ENCODE measurements around the gene TRIM46.

TRIM46 gene, protein sequence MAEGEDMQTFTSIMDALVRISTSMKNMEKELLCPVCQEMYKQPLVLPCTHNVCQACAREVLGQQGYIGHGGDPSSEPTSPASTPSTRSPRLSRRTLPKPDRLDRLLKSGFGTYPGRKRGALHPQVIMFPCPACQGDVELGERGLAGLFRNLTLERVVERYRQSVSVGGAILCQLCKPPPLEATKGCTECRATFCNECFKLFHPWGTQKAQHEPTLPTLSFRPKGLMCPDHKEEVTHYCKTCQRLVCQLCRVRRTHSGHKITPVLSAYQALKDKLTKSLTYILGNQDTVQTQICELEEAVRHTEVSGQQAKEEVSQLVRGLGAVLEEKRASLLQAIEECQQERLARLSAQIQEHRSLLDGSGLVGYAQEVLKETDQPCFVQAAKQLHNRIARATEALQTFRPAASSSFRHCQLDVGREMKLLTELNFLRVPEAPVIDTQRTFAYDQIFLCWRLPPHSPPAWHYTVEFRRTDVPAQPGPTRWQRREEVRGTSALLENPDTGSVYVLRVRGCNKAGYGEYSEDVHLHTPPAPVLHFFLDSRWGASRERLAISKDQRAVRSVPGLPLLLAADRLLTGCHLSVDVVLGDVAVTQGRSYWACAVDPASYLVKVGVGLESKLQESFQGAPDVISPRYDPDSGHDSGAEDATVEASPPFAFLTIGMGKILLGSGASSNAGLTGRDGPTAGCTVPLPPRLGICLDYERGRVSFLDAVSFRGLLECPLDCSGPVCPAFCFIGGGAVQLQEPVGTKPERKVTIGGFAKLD

DNA sequence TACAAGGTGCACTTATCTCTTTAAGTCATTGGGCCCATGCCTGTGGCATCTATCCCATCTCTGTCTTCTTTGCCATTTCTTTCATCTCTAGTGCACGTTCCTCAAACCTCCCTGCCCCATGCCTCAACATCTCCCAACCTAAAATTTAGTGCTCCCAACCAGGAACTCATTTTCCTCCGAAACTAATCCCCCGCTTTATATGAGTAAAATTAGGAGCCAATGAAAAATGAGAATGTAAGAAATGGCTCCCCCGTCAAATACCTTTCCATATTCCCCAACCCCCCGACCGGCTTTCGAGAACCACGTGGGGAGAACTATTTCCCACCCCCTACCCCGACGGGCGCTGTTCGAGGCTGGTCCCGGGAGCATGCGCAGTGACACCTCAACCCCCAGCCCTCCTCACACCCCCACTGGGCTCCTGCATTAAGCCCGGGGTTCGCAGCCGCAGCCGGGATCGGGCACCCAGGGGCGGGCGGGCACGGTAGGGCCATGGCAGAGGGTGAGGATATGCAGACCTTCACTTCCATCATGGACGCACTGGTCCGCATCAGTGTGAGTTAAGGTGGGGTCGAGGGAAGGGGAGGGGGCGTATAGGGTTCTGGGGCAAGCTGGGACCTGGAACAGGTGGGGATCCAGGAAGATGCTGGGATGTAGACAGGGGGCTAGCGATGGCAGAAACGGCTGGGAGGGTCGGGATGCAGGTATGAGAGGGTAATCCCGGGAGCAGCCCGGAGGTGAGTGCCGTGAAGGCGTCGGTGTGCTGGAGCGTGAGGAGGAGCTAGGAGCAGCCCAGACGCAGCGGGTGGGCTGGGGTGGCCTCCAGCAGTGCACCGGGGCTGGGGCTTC lies at the start of gene TRIM46:
TSS of gene TRIM46 (plus strand) at position 372 of the 846 bp plus-strand sequence. CDS start at position 490, 118 bp downstream.
- Histone ChIP-seq H3K9ac (ENCODE audit: low read length) (peak within 1 kb of the TSS; percentile 80), H3K79me2 (ENCODE audit: low read length) (peaks cover 18% of the 10 kb centered on the region), H4K20me1 (ENCODE audit: insufficient read depth, low read length) (no peaks in the 10 kb centered on the region), H3K36me3 (replicated peaks; ENCODE audit: insufficient read depth, low read length) (no peaks in the 10 kb centered on the region), H3K9me2 (replicated peaks; ENCODE audit: insufficient read depth, low read length) (no peaks in the 10 kb centered on the region), H2AFZ (ENCODE audit: low read length) (peak within 1 kb of the TSS; percentile 83), H3K4me2 (ENCODE audit: low read depth, low read length) (peak within 1 kb of the TSS; percentile 82), H3K27ac (ENCODE audit: low read length) (peak within 1 kb of the TSS; percentile 30; the same call in 1 of the 2 replicates), H3K4me1 (ENCODE audit: low read length) (peaks cover 21% of the 10 kb centered on the region), H3K4me3 (ENCODE audit: low read length) (peak within 1 kb of the TSS; percentile 78), H3K27me3 (replicated peaks; ENCODE audit: insufficient read depth, low read length) (peaks cover 36% of the 10 kb centered on the region), H3K9me3 (replicated peaks; ENCODE audit: insufficient read depth, low read length) (no peaks in the 10 kb centered on the region), H3F3A (ENCODE audit: insufficient read depth, low read length) (0 out of 2 replicates have a peak, but pooled peaks cover 5% of the 10 kb centered on the region)
- TF ChIP-seq EZH2phosphoT487 (IDR thresholded peaks at IDR 0.05; ENCODE audit: low read length) (no peak), EZH2 (optimal IDR thresholded peaks at IDR 0.05; ENCODE audit: low read depth, low read length) (peak; percentile 96)
- TF ChIP-seq, protein P1, sequence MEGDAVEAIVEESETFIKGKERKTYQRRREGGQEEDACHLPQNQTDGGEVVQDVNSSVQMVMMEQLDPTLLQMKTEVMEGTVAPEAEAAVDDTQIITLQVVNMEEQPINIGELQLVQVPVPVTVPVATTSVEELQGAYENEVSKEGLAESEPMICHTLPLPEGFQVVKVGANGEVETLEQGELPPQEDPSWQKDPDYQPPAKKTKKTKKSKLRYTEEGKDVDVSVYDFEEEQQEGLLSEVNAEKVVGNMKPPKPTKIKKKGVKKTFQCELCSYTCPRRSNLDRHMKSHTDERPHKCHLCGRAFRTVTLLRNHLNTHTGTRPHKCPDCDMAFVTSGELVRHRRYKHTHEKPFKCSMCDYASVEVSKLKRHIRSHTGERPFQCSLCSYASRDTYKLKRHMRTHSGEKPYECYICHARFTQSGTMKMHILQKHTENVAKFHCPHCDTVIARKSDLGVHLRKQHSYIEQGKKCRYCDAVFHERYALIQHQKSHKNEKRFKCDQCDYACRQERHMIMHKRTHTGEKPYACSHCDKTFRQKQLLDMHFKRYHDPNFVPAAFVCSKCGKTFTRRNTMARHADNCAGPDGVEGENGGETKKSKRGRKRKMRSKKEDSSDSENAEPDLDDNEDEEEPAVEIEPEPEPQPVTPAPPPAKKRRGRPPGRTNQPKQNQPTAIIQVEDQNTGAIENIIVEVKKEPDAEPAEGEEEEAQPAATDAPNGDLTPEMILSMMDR (IDR thresholded peaks at IDR 0.05; ENCODE audit: low read length), result 0 out of 2 replicates have a peak, but pooled peaks have one; percentile 2
- no peak for DNase-seq

DNA sequence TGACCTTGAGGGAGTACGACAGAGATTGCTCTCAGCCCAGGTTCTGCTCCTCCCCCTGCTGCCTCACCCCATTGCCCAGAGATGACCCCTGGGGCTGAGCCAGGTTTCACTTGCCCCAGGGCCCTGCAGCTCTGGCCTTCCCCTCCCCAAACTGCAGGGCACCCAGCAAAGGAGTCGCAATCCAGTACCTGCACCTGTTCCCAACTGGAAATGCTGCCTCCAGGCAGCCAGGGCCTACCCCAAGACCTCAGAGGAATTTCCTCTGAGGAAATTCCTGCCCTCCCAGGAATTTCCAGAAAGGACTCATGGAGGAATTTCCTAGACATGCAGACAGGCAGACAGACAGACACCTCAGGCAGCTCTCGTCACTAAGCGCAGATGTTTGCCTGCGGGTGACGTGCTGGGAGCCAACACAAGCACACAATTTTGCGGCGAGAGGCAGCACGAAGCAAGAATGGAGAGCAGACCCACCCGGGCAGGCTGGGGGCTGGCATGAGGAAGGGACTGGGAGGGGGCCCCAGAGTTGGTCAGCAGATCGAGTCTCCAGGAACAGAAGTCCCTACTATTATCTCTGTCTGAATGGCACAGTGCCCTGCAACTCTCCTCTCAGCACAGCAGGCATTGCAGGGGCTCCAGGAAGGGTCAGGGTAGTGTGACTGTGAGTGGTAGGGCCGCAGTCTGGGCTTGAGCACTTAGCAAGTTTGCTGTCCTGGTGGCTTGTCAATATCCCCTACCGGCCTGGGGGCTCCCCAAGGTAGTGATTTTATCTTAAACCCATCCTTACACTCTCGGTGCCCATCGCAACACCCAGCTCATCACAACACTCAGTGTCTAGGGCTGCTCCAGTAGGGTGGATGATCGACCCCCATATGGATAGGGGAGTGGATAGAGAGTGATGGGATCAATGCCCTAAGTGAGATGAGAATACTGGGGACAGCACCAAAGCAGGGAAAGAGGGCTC lies 48.9 kb upstream of the TRIM46 start:
- Histone ChIP-seq H3K27ac (ENCODE audit: low read length) (no peak overlapping the region), H3K9ac (ENCODE audit: low read length) (no peak overlapping the region)

More for the DNA sequence above, 48.9 kb upstream of the TRIM46 start:
- no peak overlapping the region for H3K4me2 ChIP-seq (ENCODE audit: low read depth, low read length)
- H3K9me2 ChIP-seq (replicated peaks; ENCODE audit: insufficient read depth, low read length), result no peaks in the 10 kb centered on the region
- H3F3A ChIP-seq (ENCODE audit: insufficient read depth, low read length), result no peaks in the 10 kb centered on the region
- peaks cover 99% of the 10 kb centered on the region for H3K27me3 ChIP-seq (replicated peaks; ENCODE audit: insufficient read depth, low read length)
- no peaks in the 10 kb centered on the region for H3K9me3 ChIP-seq (replicated peaks; ENCODE audit: insufficient read depth, low read length)
- H3K4me1 ChIP-seq (ENCODE audit: low read length), result peaks cover 5% of the 10 kb centered on the region; the same call in 1 of the 2 replicates
- H4K20me1 ChIP-seq (ENCODE audit: insufficient read depth, low read length), result no peaks in the 10 kb centered on the region
- no peak overlapping the region for H2AFZ ChIP-seq (ENCODE audit: low read length)
- H3K79me2 ChIP-seq (ENCODE audit: low read length), result no peaks in the 10 kb centered on the region
- TF ChIP-seq, protein P1 (IDR thresholded peaks at IDR 0.05; ENCODE audit: low read length), result no peak
- TF ChIP-seq EZH2phosphoT487 (IDR thresholded peaks at IDR 0.05; ENCODE audit: low read length) (no peak), EZH2 (optimal IDR thresholded peaks at IDR 0.05; ENCODE audit: low read depth, low read length) (no peak)
- H3K4me3 ChIP-seq (ENCODE audit: low read length), result no peak overlapping the region
- no peak for DNase-seq
- H3K36me3 ChIP-seq (replicated peaks; ENCODE audit: insufficient read depth, low read length), result no peaks in the 10 kb centered on the region
